ENCODE measurements around the gene FZD4.
"Not testable (repeated sequence)": the region's sequence is repeated elsewhere in the genome, so short reads cannot be mapped to it uniquely, and the experiment has no call there.

The FZD4 gene

GRCh38 chr11:86941077-86941870 lies 13.9 kb downstream of the FZD4 start:
- TF ChIP-seq, protein P1, sequence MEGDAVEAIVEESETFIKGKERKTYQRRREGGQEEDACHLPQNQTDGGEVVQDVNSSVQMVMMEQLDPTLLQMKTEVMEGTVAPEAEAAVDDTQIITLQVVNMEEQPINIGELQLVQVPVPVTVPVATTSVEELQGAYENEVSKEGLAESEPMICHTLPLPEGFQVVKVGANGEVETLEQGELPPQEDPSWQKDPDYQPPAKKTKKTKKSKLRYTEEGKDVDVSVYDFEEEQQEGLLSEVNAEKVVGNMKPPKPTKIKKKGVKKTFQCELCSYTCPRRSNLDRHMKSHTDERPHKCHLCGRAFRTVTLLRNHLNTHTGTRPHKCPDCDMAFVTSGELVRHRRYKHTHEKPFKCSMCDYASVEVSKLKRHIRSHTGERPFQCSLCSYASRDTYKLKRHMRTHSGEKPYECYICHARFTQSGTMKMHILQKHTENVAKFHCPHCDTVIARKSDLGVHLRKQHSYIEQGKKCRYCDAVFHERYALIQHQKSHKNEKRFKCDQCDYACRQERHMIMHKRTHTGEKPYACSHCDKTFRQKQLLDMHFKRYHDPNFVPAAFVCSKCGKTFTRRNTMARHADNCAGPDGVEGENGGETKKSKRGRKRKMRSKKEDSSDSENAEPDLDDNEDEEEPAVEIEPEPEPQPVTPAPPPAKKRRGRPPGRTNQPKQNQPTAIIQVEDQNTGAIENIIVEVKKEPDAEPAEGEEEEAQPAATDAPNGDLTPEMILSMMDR (IDR thresholded peaks at IDR 0.05): no peak
- TF ChIP-seq ZFX (IDR thresholded peaks at IDR 0.05; ENCODE audit: borderline replicate concordance): no peak
- peak overlapping the region; percentile 17; the same call in 1 of the 2 replicates for H3K27ac ChIP-seq

DNA sequence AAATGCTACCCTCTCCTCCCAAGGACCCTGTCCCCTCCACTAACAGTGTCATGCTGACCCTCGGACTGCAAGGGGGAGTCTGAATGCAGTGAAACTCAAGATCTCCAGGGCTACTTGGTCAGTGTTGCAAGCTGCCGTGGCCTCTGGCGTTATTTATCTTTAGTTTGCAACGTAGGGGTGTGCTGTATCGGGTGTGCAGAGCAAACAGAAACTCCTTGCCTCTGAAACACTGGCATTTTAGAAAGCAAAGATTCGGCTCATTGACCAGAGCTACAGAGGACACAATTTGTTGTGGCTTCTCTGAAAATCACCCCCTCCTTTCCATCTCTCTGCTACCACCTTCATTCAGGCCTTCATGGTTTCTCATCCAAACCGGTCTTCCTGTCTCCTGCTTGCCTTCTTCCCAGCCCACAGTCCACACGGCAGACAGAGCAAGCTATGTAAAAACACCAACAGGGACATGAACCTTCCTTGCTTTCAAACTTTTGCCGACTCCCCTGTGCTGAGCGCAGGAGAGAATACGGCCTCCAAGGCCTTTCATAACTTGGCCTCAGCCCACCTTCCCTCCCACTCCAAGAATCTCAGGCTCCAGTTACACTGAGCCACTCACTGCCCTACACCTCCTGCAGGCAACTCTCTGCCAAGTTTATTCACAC lies 14.9 kb downstream of the FZD4 start:
- TF ChIP-seq, protein P1 (IDR thresholded peaks at IDR 0.05): no peak
- TF ChIP-seq ZFX (IDR thresholded peaks at IDR 0.05; ENCODE audit: borderline replicate concordance): no peak

DNA sequence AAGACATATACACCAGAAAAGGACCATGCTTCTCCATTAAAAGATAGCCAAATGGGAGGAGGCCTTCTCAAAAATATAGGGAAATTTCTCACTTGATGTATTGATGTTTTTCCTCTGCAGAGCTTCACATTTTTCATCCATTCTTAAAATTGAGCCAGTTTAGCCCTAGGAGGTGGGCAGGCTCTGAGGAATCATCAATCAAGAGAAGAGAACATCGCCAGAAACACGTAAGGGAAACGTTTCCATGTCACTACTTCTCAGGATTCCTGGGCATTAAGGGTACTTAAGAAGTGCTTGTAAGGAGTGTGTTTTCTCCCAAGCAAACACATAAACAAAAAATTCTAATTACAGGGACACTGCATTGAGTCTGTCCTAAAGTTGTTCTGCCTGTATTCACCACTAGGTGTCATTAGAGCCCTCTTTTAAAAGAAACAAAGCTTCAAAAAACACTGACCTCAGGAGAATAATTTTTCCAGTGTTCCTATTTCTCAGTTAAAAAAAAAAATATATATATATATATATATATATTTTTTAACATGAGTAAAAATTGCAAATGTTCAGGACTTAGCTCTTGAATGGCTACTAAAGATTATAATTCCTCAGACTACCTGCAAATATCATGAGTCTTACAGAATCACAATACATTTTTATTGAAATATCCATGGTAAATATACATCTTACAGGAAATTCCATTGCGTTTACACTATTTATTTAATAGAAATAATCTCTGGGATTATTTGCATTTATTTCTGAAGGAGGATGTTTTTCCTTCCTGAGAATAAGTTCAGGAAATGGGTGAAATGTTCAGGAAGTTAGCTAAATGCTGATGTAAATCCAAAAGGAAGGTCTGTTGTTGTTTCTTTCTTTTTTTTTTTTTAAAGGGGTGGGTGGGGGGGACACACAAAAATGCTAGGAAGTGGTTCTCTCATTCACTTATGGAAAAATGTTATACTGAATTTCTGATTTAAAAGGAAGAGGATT lies 16.0 kb downstream of the FZD4 start:
- H3K27ac ChIP-seq: no peak overlapping the region
- TF ChIP-seq ZFX (IDR thresholded peaks at IDR 0.05; ENCODE audit: borderline replicate concordance): no peak
- TF ChIP-seq, protein P1 (IDR thresholded peaks at IDR 0.05): peak; percentile 54

More for the DNA sequence above, 14.9 kb downstream of the FZD4 start:
- H3K27ac ChIP-seq: no peak overlapping the region

GRCh38 chr11:86938203-86938899 lies 16.8 kb downstream of the FZD4 start:
- TF ChIP-seq ZFX (IDR thresholded peaks at IDR 0.05; ENCODE audit: borderline replicate concordance): no peak
- TF ChIP-seq, protein P1 (IDR thresholded peaks at IDR 0.05): no peak

DNA sequence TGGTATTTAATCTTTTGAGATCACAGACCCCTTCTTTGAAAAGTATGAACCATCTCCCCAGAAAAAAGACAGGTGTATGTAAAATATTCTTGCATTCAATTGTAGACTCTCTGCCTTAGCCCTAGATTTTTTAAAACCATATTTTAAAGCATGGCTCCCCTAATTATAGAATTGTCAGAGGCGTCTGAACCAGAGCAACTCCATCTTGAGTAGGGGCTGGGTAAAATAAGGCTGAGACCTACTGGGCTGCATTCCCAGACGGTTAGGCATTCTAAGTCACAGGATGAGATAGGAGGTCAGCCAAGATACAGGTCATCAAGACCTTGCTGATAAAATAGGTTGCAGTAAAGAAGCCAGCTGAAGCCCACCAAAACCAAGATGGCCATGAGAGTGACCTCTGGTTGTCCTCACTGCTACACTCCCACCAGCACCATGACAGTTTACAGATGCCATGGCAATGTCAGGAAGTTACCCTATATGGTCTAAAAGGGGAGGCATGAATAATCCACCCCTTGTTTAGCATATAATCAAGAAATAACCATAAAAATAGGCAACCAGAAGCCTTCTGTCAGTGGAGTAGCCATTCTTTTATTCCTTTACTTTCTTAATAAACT lies 17.9 kb downstream of the FZD4 start:
- not testable (repeated sequence) for H3K27ac ChIP-seq

More at GRCh38 chr11:86938203-86938899, 16.8 kb downstream of the FZD4 start:
- H3K27ac ChIP-seq: no peak overlapping the region

DNA sequence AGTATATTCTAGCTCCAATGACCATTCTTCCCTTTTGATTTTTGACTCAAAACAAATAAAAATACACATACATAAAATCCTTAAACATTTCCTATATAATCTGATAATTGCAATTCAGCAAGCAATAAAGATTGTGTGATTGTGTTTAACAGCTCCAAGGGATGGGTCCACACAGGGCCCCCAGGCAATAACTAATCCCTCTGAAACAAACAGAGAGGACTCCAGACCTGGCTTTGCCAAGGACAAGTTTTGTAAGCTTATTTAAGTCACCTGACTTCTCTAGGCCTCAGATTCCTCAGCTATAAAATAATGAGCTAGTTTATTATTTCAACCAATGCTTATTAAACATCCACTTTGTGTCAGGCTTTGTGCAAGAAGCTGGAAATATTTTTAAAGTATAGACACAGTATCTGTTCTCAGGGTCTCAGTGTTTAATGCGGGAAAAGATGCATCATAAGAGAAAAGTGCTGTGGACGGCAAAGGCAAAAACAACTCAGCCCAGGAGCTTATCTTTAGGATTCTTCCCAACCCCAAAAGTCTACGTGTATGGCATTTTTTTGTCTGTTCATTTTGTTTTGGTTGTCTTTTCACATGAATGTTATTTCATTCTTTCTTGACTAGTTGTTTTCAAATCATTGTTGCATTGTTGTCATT lies 20.1 kb downstream of the FZD4 start:
- TF ChIP-seq, protein P1 (IDR thresholded peaks at IDR 0.05): no peak
- no peak for TF ChIP-seq ZFX (IDR thresholded peaks at IDR 0.05; ENCODE audit: borderline replicate concordance)
- H3K27ac ChIP-seq: peak overlapping the region; percentile 39

Data from 22Rv1 (cell line).